ENCODE measurements around the gene ZBTB18. TPM values are rescaled to one million over a fixed set of nuclear protein-coding genes. Genes with fewer than 3 reads are reported as not detected.

Gene ZBTB18
- total and polyA plus RNA-seq, 7 donors = 7.4 to 19.7 (median 15.3) TPM

DNA sequence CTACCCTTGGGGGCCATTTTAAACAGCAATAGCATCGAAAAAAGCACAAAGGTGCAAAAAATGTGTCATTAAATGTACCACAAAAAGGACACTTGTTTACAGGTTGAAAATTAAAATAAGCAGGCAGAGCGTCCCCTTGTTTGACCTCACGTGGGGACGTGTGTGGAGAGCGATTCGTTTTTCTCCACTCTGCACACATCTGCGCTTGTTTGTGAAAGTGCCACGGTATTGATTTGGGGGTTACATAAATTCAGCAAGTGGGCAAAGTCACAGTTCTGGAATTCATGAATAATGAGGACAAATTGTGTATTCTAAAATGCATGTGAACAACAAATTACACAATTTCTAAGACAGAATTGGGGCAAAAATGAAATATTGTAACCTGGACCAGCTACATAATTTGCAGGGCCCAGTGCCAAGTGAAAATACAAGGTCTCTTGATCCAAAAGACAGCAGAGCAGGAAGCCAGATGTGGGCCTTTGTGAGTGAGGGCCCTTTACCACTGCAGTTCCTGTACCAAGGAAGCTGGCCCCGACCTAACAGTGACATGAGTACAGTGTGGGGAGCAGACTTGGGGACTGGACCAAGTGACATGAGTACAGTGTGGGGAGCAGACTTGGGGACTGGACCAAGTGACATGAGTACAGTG, 43.9 kb downstream of the ZBTB18 start:
- WGBS, 2 donors = 89 to 94% methylated on average over 9 of the region's 9 CpGs
- no peak for DNase-seq
- Histone ChIP-seq H3K9me3 (no peaks in the 10 kb centered on the region), H3K4me3 (no peak overlapping the region), H3K27ac (no peak overlapping the region), H3K4me1 (no peaks in the 10 kb centered on the region), H3K36me3 (no peaks in the 10 kb centered on the region), H3K27me3 (no peaks in the 10 kb centered on the region)
- intact Hi-C loops (cut with DNase I) = no loop called here
- no peak for TF ChIP-seq POLR2AphosphoS5 (IDR thresholded peaks at IDR 0.05)
- TF ChIP-seq, protein P1, sequence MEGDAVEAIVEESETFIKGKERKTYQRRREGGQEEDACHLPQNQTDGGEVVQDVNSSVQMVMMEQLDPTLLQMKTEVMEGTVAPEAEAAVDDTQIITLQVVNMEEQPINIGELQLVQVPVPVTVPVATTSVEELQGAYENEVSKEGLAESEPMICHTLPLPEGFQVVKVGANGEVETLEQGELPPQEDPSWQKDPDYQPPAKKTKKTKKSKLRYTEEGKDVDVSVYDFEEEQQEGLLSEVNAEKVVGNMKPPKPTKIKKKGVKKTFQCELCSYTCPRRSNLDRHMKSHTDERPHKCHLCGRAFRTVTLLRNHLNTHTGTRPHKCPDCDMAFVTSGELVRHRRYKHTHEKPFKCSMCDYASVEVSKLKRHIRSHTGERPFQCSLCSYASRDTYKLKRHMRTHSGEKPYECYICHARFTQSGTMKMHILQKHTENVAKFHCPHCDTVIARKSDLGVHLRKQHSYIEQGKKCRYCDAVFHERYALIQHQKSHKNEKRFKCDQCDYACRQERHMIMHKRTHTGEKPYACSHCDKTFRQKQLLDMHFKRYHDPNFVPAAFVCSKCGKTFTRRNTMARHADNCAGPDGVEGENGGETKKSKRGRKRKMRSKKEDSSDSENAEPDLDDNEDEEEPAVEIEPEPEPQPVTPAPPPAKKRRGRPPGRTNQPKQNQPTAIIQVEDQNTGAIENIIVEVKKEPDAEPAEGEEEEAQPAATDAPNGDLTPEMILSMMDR (IDR thresholded peaks at IDR 0.05) = no peak
- TF ChIP-seq POLR2A (IDR thresholded peaks at IDR 0.05) = no peak
- no peak for TF ChIP-seq EP300 (IDR thresholded peaks at IDR 0.05)

DNA sequence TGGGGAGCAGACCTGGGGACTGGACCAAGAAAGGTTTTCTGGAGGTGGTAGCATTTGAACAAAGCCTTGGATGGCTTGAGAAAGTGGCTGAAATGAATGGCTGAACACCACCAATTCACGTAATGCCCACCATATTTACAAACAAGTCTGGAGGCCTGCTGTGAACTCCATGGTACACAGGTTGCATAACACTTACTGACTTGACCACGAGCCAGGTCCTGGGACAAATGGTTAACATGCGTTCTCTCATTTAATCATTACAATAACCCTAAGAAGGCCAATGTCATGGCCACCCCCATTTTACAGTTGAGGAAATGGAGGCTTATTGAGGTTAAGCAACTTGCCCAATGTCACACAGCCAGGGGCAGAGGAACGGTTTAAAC, 44.4 kb downstream of the ZBTB18 start:
- no peaks in the 10 kb centered on the region for H3K9me3 ChIP-seq
- H3K27ac ChIP-seq = no peak overlapping the region
- TF ChIP-seq POLR2A (IDR thresholded peaks at IDR 0.05) (no peak), POLR2AphosphoS5 (IDR thresholded peaks at IDR 0.05) (no peak)
- no peak for DNase-seq
- no peaks in the 10 kb centered on the region for H3K4me1 ChIP-seq
- intact Hi-C loops (cut with DNase I) = no loop called here
- H3K36me3 ChIP-seq = no peaks in the 10 kb centered on the region
- H3K27me3 ChIP-seq = no peaks in the 10 kb centered on the region
- H3K4me3 ChIP-seq = no peak overlapping the region
- WGBS, 2 donors = 92 to 97% methylated on average over 4 of the region's 4 CpGs

DNA sequence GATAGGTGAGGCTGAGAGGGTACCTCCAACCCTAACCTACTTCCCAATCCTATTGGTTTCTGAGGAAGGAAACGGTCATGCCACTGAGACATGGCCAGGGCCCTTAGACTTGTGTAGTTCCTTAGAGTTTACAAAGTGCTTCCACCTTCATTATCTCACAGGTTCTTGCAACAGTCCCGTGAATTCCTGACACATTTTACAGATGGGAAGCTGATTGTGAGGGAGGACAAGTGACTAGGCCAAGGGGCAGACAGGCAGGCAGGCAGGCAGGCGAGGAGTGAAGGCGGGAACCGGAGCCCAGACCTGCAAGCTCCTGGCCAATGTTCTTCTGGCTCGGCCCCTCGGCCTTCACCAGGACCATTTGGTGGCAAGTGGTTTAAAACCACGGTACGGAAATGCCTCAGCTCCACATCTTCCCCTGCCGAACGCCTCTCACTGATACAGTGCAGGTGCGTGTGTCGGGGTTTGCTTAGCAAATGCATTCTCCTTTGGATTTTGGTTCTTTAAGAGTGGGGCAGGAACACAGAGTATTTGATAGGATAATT, 45.1 kb downstream of the ZBTB18 start:
- Histone ChIP-seq H3K4me3 (no peak overlapping the region), H3K36me3 (no peaks in the 10 kb centered on the region), H3K9me3 (no peaks in the 10 kb centered on the region), H3K27me3 (no peaks in the 10 kb centered on the region), H3K27ac (no peak overlapping the region), H3K4me1 (no peaks in the 10 kb centered on the region)
- DNase-seq = no peak
- intact Hi-C loops (cut with DNase I) = no loop called here
- 93 to 95% methylated on average over 13 of the region's 13 CpGs for WGBS, 2 donors
- TF ChIP-seq, protein P1 (IDR thresholded peaks at IDR 0.05) = no peak
- no peak for TF ChIP-seq EP300 (IDR thresholded peaks at IDR 0.05)
- no peak for TF ChIP-seq POLR2A (IDR thresholded peaks at IDR 0.05)

DNA sequence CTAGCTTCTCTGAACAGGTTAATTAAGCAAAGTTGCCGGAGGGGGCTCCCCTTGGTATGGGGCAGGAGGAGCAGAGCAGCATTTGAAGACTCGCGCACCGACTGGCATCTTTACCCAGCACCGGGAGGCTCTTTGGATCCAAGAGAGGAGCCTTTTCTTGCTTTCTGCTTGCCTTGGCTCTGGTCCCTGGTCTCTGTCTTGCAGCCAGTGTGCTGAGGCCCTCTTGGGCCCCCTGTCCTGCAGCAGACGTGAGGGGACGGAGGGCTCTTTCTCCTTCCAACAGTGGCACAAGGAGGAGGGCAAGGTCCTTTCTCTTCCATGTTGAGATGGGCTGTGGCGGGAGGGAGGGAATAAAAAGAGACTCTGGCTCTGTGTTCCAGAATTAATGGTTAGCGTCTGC, 45.6 kb downstream of the ZBTB18 start:
- Histone ChIP-seq H3K9me3 (no peaks in the 10 kb centered on the region), H3K36me3 (no peaks in the 10 kb centered on the region), H3K27ac (no peak overlapping the region), H3K4me3 (no peak overlapping the region), H3K27me3 (no peaks in the 10 kb centered on the region), H3K4me1 (no peaks in the 10 kb centered on the region)
- WGBS, 2 donors = 93 to 95% methylated on average over 9 of the region's 9 CpGs
- intact Hi-C loops (cut with DNase I) = no loop called here
- TF ChIP-seq EP300 (IDR thresholded peaks at IDR 0.05) (no peak), POLR2A (IDR thresholded peaks at IDR 0.05) (no peak), POLR2AphosphoS5 (IDR thresholded peaks at IDR 0.05) (no peak)
- TF ChIP-seq, protein P1 (IDR thresholded peaks at IDR 0.05) = no peak
- DNase-seq = no peak

DNA sequence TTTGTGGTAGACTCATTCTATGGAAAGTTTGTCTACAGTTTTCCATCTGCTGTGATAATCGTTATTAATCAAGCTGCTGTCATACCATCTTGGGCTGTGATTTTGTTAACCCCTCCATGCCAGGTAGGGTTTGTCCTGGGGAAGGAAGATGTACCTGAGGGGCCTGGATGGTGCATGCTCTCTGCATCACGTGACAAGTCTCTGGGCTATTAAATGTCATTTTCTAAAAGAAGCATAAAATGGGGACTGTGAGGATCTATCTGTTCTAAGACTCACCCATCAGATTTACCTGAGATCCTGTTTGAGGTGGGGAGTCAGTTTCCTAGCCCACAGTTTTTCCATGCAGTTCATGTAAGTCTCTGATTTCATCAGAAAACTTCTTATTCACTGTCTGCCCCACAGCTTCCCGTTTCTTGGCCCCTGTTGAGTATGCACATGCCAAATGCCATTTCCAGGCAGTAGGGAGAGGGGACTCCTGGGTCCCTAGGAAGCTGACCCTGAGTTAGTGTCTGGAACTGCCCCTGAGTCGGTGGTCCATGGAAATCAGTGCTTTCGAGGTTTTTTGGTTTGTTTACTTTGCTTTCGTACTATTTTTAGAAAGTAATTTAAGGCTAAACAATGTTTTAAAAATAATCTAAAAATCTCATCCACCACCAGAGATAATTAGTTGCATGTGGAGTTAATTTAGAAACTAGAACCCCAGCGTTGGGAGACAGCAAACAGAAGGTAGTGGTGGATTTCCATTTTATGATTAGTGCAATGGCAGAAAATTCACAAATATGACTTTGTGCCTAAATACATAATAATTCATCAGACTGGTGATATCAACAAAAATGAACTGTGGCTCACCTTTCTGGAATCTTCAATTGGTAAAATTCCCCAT, 46.7 kb downstream of the ZBTB18 start:
- DNase-seq = no peak
- Histone ChIP-seq H3K27me3 (no peaks in the 10 kb centered on the region), H3K27ac (no peak overlapping the region), H3K9me3 (no peaks in the 10 kb centered on the region), H3K4me3 (no peak overlapping the region), H3K36me3 (no peaks in the 10 kb centered on the region), H3K4me1 (no peaks in the 10 kb centered on the region)
- WGBS, 2 donors = 68 to 76% methylated on average over 7 of the region's 7 CpGs
- intact Hi-C loops (cut with DNase I) = no loop called here
- TF ChIP-seq, protein P1 (IDR thresholded peaks at IDR 0.05) = no peak
- TF ChIP-seq EP300 (IDR thresholded peaks at IDR 0.05) = no peak

All from sigmoid colon (tissue), 7 donors.